Naive B cell (primary cell): ENCODE measurements around the gene RALGAPB. TPM values are rescaled to one million over a fixed set of nuclear protein-coding genes. Genes with fewer than 3 reads are reported as not detected.
A peak's percentile ranks its signal among the peaks of the same experiment; 100 is the strongest.

Experiments
- ATAC-seq, 2 donors: fragments of 150-1000 bp; cut with Tn5 transposase; 2 replicates each; pipeline ENCODE4 v1.10.0; 2021; ENCODE audit warnings: low read depth in 2 of 2, mild to moderate bottlenecking in 2 of 2, moderate library complexity in 2 of 2
- DNase-seq: peaks from one replicate; pipeline ENCODE4 v3.0.0; 2022
- H3K27ac Mint-ChIP-seq, 6 donors: one replicate each; pipeline ENCODE4 v1.8.0; 2020 to 2022; ENCODE audit warnings: mild to moderate bottlenecking in 6 of 6, mixed read lengths in 6 of 6, moderate library complexity in 5 of 6, inconsistent platforms in 2 of 6
- H3K27me3 Mint-ChIP-seq, 3 donors: one replicate each; pipeline ENCODE4 v1.8.0; 2021 to 2022; ENCODE audit warnings: mixed read lengths in 3 of 3, mild to moderate bottlenecking in 1 of 3
- H3K36me3 Mint-ChIP-seq, 2 donors: one replicate each; pipeline ENCODE4 v1.8.0; 2020 to 2022; ENCODE audit warnings: mixed read lengths in 2 of 2, inconsistent platforms in 1 of 2, mild to moderate bottlenecking in 1 of 2
- H3K4me1 Mint-ChIP-seq, 3 donors: one replicate each; pipeline ENCODE4 v1.8.0; 2020 to 2022; ENCODE audit warnings: mixed read lengths in 3 of 3, inconsistent platforms in 1 of 3, mild to moderate bottlenecking in 1 of 3, moderate library complexity in 1 of 3
- H3K4me3 Mint-ChIP-seq, 8 donors: one replicate each; pipeline ENCODE4 v1.8.0; 2020 to 2022; ENCODE audit warnings: mild to moderate bottlenecking in 8 of 8, mixed read lengths in 8 of 8, moderate library complexity in 8 of 8, inconsistent platforms in 2 of 8
- H3K9me3 Mint-ChIP-seq, 7 donors: one replicate each; pipeline ENCODE4 v1.8.0; 2020 to 2022; ENCODE audit warnings: mixed read lengths in 7 of 7, mild to moderate bottlenecking in 5 of 7, inconsistent platforms in 2 of 7, moderate library complexity in 1 of 7
- polyA plus RNA-seq, 6 donors: library from polyadenylated mRNA; unstranded; fragments of 300-500 nt; fragmentation: Illumina TruSeq; gene quantifications; one replicate each; pipeline ENCODE4 v1.2.3, GENCODE V29; 2021; ENCODE audit warnings: low read depth in 6 of 6

Gene RALGAPB
- polyA plus RNA-seq, 6 donors from 2014 or later = 6.3 to 17.4 (median 11.8) TPM

GRCh38 chr20:38573413-38573812, 100.8 kb downstream of the RALGAPB start:
- no peaks in the 10 kb centered on the region for H3K27me3 Mint-ChIP-seq
- H3K36me3 Mint-ChIP-seq = peaks cover 0 to 13% of the 10 kb centered on the region in 2 donors
- ATAC-seq (no peak), DNase-seq (no peak)
- no peaks in the 10 kb centered on the region for H3K9me3 Mint-ChIP-seq
- H3K4me3 Mint-ChIP-seq = no peak overlapping the region
- H3K4me1 Mint-ChIP-seq = no peaks in the 10 kb centered on the region
- H3K27ac Mint-ChIP-seq = peak overlapping the region in 1 of 6 donors; percentile 12

GRCh38 chr20:38579219-38579910, 106.7 kb downstream of the RALGAPB start:
- Mint-ChIP-seq H3K4me3 (no peak overlapping the region), H3K9me3 (no peaks in the 10 kb centered on the region), H3K27me3 (no peaks in the 10 kb centered on the region), H3K27ac (peak overlapping the region in 4 of 6 donors; percentile 27 to 76 (median 50)), H3K36me3 (peaks cover 0 to 9% of the 10 kb centered on the region in 2 donors), H3K4me1 (peaks cover 0 to 3% (median 0%) of the 10 kb centered on the region in 3 donors)
- ATAC-seq = no peak
- no peak for DNase-seq

- Mint-ChIP-seq H3K27me3 (no peaks in the 10 kb centered on the region), H3K27ac (peak overlapping the region in 3 of 6 donors; percentile 27 to 76 (median 52)), H3K4me3 (no peak overlapping the region)
These were observed 107.3 kb downstream of the RALGAPB start for GRCh38 chr20:38579921-38580320.

GRCh38 chr20:38581013-38581412, 108.4 kb downstream of the RALGAPB start, which contains the start of gene ADIG:
ADIG (plus strand) TSS chr20:38581197; CDS start chr20:38581251, 54 bp downstream.
- no peak for DNase-seq
- Mint-ChIP-seq H3K4me3 (no peak within 1 kb of the TSS), H3K27me3 (peaks cover 0 to 5% (median 0%) of the 10 kb centered on the region in 3 donors), H3K9me3 (no peaks in the 10 kb centered on the region), H3K27ac (peak within 1 kb of the TSS in 3 of 6 donors; percentile 15 to 64 (median 27)), H3K36me3 (peaks cover 0 to 7% of the 10 kb centered on the region in 2 donors), H3K4me1 (peaks cover 0 to 3% (median 0%) of the 10 kb centered on the region in 3 donors)
- ATAC-seq = no peak

More at GRCh38 chr20:38579921-38580320, 107.3 kb downstream of the RALGAPB start:
- Mint-ChIP-seq H3K9me3 (no peaks in the 10 kb centered on the region), H3K4me1 (peaks cover 0 to 3% (median 0%) of the 10 kb centered on the region in 3 donors), H3K36me3 (peaks cover 0 to 9% of the 10 kb centered on the region in 2 donors)
- ATAC-seq (no peak), DNase-seq (no peak)

- ATAC-seq = no peak
- DNase-seq = no peak
- no peaks in the 10 kb centered on the region for H3K36me3 Mint-ChIP-seq
- H3K27ac Mint-ChIP-seq = no peak overlapping the region
- H3K9me3 Mint-ChIP-seq = no peaks in the 10 kb centered on the region
- H3K27me3 Mint-ChIP-seq = peaks cover 0 to 5% (median 3%) of the 10 kb centered on the region in 3 donors
- peaks cover 0 to 3% (median 0%) of the 10 kb centered on the region in 3 donors for H3K4me1 Mint-ChIP-seq
- no peak overlapping the region for H3K4me3 Mint-ChIP-seq
These were observed 109.3 kb downstream of the RALGAPB start for GRCh38 chr20:38581830-38582358.

GRCh38 chr20:38583306-38583705, 110.7 kb downstream of the RALGAPB start:
- peaks cover 0 to 3% (median 0%) of the 10 kb centered on the region in 3 donors for H3K4me1 Mint-ChIP-seq
- H3K27me3 Mint-ChIP-seq = peaks cover 0 to 8% (median 5%) of the 10 kb centered on the region in 3 donors
- ATAC-seq (no peak), DNase-seq (no peak)
- no peaks in the 10 kb centered on the region for H3K9me3 Mint-ChIP-seq
- no peak overlapping the region for H3K4me3 Mint-ChIP-seq
- H3K36me3 Mint-ChIP-seq = no peaks in the 10 kb centered on the region
- H3K27ac Mint-ChIP-seq = no peak overlapping the region

GRCh38 chr20:38584099-38584763, 111.6 kb downstream of the RALGAPB start:
- Mint-ChIP-seq H3K4me1 (peaks cover 0 to 3% (median 0%) of the 10 kb centered on the region in 3 donors), H3K27me3 (peaks cover 0 to 8% (median 5%) of the 10 kb centered on the region in 3 donors), H3K36me3 (no peaks in the 10 kb centered on the region), H3K4me3 (no peak overlapping the region), H3K27ac (no peak overlapping the region), H3K9me3 (no peaks in the 10 kb centered on the region)
- no peak for ATAC-seq
- DNase-seq = no peak

- H3K36me3 Mint-ChIP-seq = no peaks in the 10 kb centered on the region
- peaks cover 0 to 8% (median 5%) of the 10 kb centered on the region in 3 donors for H3K27me3 Mint-ChIP-seq
- no peak overlapping the region for H3K27ac Mint-ChIP-seq
- no peak overlapping the region for H3K4me3 Mint-ChIP-seq
- H3K9me3 Mint-ChIP-seq = no peaks in the 10 kb centered on the region
- no peaks in the 10 kb centered on the region for H3K4me1 Mint-ChIP-seq
- ATAC-seq (no peak), DNase-seq (no peak)
These were observed 112.9 kb downstream of the RALGAPB start for GRCh38 chr20:38585404-38586180.

GRCh38 chr20:38586181-38586525, 113.5 kb downstream of the RALGAPB start:
- Mint-ChIP-seq H3K4me1 (no peaks in the 10 kb centered on the region), H3K9me3 (no peaks in the 10 kb centered on the region), H3K4me3 (no peak overlapping the region), H3K27me3 (peaks cover 0 to 8% (median 5%) of the 10 kb centered on the region in 3 donors), H3K36me3 (no peaks in the 10 kb centered on the region), H3K27ac (no peak overlapping the region)
- ATAC-seq (no peak), DNase-seq (no peak)

GRCh38 chr20:38588303-38588702, 115.7 kb downstream of the RALGAPB start:
- peaks cover 0 to 8% (median 5%) of the 10 kb centered on the region in 3 donors for H3K27me3 Mint-ChIP-seq
- H3K4me3 Mint-ChIP-seq = no peak overlapping the region
- H3K4me1 Mint-ChIP-seq = no peaks in the 10 kb centered on the region
- no peaks in the 10 kb centered on the region for H3K36me3 Mint-ChIP-seq
- no peak overlapping the region for H3K27ac Mint-ChIP-seq
- DNase-seq (no peak), ATAC-seq (no peak)
- H3K9me3 Mint-ChIP-seq = no peaks in the 10 kb centered on the region

GRCh38 chr20:38589351-38589750, 116.7 kb downstream of the RALGAPB start:
- no peak for DNase-seq
- Mint-ChIP-seq H3K36me3 (no peaks in the 10 kb centered on the region), H3K4me3 (no peak overlapping the region), H3K27ac (no peak overlapping the region), H3K9me3 (no peaks in the 10 kb centered on the region), H3K4me1 (no peaks in the 10 kb centered on the region), H3K27me3 (peaks cover 0 to 8% (median 5%) of the 10 kb centered on the region in 3 donors)
- no peak for ATAC-seq

- H3K27ac Mint-ChIP-seq = no peak overlapping the region
- no peaks in the 10 kb centered on the region for H3K4me1 Mint-ChIP-seq
- ATAC-seq (no peak), DNase-seq (no peak)
- H3K9me3 Mint-ChIP-seq = no peaks in the 10 kb centered on the region
- no peak overlapping the region for H3K4me3 Mint-ChIP-seq
- no peaks in the 10 kb centered on the region for H3K36me3 Mint-ChIP-seq
- H3K27me3 Mint-ChIP-seq = peaks cover 0 to 8% (median 5%) of the 10 kb centered on the region in 3 donors
These were observed 117.5 kb downstream of the RALGAPB start for GRCh38 chr20:38589967-38590675.
